Measurements from ENCODE around the gene FUCA2.
"Not testable (repeated sequence)": the region's sequence is repeated elsewhere in the genome, so short reads cannot be mapped to it uniquely, and the experiment has no call there.

FUCA2 gene

DNA sequence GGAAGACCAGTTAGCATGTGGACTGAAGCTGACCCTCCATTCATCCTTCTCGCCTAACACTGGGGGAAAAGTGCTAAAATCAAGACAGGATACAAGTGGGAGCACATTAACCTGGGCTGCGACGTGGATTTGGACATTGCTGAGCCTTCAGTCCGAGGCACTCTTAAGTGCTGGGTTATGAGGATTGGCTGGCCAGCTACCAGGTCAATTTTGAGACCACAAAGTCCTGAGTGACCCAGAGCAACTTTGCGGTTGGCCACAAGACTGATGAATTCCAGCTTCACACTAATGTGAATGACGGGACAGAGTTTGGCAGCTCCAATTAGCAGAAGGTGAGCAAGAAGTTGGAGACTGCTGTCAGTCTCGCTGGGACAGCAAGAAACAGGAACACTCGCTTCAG lies 20.7 kb downstream of the FUCA2 start:
- no peak for DNase-seq

- DNase-seq: no peak
These were observed 21.3 kb downstream of the FUCA2 start for GRCh38 chr6:143490244-143490643.

- no peak for DNase-seq
These were observed 24.8 kb downstream of the FUCA2 start for GRCh38 chr6:143486752-143487151.

GRCh38 chr6:143485967-143486366 lies 25.6 kb downstream of the FUCA2 start:
- no peak for DNase-seq

- DNase-seq: no peak
These were observed 28.9 kb downstream of the FUCA2 start for GRCh38 chr6:143482593-143482992.

GRCh38 chr6:143478479-143479062 lies 32.9 kb downstream of the FUCA2 start:
- no peak for DNase-seq

DNA sequence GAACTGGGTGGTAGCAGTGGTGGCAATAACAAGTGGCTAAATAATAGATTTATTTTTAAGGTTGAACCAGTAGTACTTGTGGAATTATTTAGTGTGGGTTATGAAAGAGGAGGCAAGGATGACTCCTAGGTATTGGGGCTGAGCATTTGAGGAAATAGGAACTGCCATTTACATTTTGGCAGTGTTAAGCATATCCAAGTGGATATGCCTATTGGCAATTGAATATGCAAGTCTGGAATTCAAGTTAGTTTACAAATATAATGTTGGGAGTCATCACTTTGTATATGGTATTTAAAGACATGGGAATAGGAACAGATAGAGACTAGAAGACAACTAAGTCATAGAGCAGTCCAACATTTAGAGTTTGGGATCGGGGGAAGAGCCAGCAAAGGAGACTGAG lies 35.0 kb downstream of the FUCA2 start:
- DNase-seq: no peak

- no peak for DNase-seq
These were observed 39.7 kb downstream of the FUCA2 start for GRCh38 chr6:143471822-143472221.

- DNase-seq: not testable (repeated sequence)
These were observed 42.7 kb downstream of the FUCA2 start for GRCh38 chr6:143468823-143469222.

DNA sequence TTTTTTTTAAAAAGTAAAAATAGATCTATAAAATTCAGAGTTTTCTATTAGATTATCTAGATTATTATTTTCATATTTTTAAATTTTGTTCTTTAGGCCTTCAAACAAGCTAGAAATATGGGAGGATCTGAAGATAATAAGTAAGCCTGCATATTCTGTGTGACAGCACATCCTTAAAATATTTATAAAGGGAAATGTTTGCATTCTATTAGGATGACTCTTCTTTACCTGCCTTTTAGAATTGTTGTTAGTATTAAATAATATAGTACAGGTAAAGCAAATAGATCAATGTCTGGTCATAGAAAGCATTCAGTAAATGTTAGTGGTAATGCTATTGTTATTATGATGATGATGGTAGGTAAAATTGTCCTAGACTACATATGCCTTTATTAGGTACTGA lies 43.5 kb downstream of the FUCA2 start:
- no peak for DNase-seq

DNA sequence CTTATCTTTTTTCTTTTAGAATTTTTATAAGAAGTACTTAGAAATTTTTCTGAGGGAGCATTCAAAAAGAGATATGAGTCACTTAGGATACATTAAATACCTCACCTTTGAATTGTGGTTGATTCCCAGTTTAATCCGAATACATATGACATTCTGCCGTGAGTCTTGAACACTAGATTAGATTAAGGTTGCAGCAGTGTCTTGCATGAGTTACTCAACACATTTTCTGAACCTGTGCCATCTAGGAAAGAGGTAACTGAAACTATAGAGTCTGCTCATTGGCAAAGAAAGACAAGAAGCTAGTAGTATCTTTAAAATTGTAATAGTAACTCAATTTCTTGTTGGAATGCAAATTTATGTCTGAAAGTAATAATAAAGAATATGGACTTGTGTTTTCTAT lies 46.0 kb downstream of the FUCA2 start:
- DNase-seq: no peak

DNA sequence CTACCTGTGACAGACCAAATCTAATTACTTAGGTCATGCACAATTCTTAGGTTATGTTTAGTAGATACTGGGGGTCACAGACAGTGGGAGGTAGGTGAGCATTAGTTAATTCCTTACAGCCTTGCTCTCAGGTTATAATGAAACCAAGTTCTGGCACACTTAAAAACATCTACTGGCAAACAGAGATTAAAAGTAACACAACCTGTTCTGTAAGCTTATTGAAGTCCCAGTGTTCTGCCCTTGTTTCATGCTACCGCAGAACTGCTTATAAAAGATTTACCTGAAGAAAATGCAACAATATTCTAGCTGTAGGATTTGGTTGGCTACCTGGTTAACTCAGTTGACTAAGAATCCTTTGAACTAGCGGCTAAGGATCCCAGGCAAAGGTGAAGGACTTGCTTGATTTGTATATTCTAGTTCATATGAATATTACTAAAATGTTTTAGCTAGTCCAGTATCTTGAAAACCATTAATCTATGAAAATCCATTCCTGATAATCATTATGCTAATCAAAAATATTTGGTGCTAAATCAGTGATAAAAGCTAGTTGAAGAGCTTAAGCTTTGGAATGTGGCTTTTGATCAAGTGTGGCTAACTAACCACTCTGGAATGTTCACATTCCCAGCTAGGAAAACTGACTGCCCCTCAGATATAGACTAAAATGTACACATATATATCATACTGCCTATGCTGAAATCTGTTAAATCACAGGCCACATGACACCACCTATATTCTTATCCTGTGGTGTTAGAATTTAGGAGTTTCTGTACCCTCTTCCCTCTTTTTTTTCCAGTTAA lies 53.8 kb downstream of the FUCA2 start:
- DNase-seq: no peak

- no peak for DNase-seq
These were observed 60.0 kb downstream of the FUCA2 start for GRCh38 chr6:143451531-143451930.

DNA sequence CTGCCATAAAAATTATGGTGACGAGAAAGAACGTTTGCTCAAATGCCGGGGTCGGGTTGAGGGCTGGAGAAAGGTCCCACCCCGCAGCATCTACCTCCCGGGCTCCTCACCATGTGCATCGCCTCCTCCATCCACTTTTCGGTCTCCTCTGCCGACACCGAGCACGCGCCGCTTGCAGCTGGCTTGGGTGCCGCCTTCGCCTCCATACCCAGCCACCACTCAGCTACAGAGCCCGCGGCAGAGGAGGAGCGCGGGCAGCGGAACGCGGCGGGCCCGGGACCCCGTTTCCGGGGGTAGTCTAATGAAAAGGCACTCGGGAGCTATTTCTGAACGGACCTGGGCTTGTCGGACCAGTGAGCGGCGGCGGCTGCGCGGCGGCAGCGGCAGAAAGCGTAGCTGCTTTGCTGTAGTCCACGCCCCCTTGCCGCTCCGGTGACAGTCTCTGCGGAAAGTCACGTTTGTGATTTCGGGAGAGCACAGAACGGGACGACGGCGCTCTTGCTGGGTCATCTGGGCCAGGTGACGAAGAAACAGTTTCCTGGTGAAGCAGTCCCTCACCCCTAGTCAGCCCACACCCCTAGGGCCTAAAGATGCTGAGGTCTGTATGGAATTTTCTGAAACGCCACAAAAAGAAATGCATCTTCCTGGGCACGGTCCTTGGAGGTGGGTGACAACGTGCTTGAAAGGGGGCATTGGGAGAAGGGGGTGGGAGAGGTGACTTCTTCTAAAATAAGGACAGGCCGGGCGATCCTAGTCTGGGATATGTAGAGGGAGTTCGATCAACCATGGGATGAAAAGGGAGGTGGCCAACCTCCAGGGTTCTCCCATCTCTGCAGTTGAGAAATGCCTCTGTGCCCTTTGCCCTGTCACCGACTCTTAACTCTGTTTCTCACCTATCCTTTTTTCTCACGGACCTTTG lies 60.8 kb downstream of the FUCA2 start, which contains the start of the genes ADAT2 and PEX3:
TSS of gene ADAT2 (minus strand) at position 243 of the 919 bp plus-strand sequence. CDS start at position 206, 37 bp downstream.
TSS of gene PEX3 (plus strand) at position 353 of the 919 bp plus-strand sequence. CDS start at position 591, 238 bp downstream.
- DNase-seq: peak; percentile 84

DNA sequence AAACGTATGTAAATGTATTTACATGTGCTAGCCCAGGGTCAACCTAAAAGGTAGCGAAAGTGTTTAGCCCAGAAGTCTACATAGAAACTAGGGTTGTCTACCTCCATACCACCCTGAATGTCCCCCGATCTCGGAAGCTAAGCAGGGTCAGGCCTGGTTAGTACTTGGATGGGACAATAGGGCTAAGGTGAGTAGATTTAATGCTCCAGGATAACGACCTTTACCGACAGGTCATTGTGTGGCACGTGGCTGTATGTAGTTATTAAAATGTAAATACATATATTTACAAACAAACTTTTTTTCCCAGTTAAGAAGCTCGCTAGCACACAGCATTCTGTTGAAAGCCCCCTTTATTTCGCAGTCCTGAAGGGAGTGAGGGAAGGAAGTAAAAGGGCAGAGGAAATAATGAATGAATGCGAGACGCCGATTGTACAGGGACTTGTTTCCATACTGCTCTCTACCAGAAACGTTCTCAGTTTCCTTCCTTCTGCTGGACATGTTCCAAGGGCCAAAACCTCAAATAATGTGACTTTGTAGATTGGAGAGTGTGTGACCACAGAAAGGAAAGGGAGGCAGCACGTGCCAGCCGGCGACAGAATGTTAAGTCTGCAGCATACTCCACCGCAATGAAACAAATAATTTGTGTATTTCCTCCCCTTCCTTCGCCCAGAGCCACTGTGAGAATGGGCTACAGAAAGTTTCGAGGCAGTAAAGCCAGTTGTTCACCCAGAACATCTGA lies 61.6 kb downstream of the FUCA2 start:
- DNase-seq: no peak

- DNase-seq: no peak
These were observed 62.3 kb downstream of the FUCA2 start for GRCh38 chr6:143449082-143449713.

DNA sequence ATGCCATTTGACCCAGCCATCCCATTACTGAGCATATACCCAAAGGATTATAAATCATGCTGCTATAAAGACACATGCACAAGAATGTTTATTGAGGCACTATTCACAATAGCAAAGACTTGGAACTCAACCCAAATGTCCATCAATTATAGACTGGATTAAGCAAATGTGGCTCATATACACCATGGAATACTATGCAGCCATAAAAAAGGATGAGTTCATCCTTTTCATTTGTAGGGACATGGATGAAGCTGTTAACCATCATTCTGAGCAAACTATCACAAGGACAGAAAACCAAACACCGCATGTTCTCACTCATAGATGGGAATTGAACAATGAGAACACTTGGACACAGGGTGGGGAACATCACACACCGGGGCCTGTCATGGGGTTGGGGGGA lies 63.7 kb downstream of the FUCA2 start:
- not testable (repeated sequence) for DNase-seq
